IMR-90 (cell line): ENCODE results near the gene ETF1. TPM values are rescaled to one million over a fixed set of nuclear protein-coding genes. Genes with fewer than 3 reads are reported as not detected.

Experiments
- ATAC-seq: fragments of 200-7000 bp; cut with Tn5 transposase; 2 replicates; pipeline ENCODE4 v1.9.1; 2020; ENCODE audit warnings: low read depth, mild to moderate bottlenecking, moderate library complexity
- Bru-seq: library from RNA; stranded (reverse); fragments of 400-500 nt; gene quantifications from one replicate; lab custom pipeline; 2021; lab: Mats Ljungman, UMichigan
- BruChase-seq, 2 experiments: library from RNA; stranded (reverse); fragments of 400-500 nt; gene quantifications; one replicate each; lab custom pipeline; 2021; lab: Mats Ljungman, UMichigan
- BruUV-seq: library from RNA; stranded (reverse); fragments of 400-500 nt; replicated peaks from 2 replicates; lab custom pipeline; 2021; lab: Mats Ljungman, UMichigan
- CTCF ChIA-PET: fragments of 300-600 bp; formaldehyde crosslinking; extraction: SDS; loops from one replicate; lab custom pipeline; 2021; ENCODE audit warnings: antibody characterized with exemption; lab: Yijun Ruan, JAX
- POLR2A ChIA-PET: fragments of 300-600 bp; sonication (Branson Sonifier 250); formaldehyde crosslinking; loops from one replicate; lab custom pipeline; 2022; ENCODE audit warnings: antibody characterized with exemption; ENCODE audit not compliant: unreplicated experiment; lab: Charles Lee
- DNase-seq: peaks from one replicate; pipeline ENCODE4 v3.0.0; 2013
- H2AFZ ChIP-seq: replicated peaks from 2 replicates; pipeline ENCODE3; 2013; ENCODE audit warnings: low read length, mild to moderate bottlenecking; ENCODE audit not compliant: poor library complexity
- H2AK5ac ChIP-seq: 2 replicates; pipeline ENCODE4 v1.6.1; 2013; ENCODE audit warnings: low read depth, low read length, inconsistent platforms
- H2AK9ac ChIP-seq: replicated peaks from 2 replicates; pipeline ENCODE3; 2013; ENCODE audit warnings: mild to moderate bottlenecking, low read depth, low read length, moderate library complexity; ENCODE audit not compliant: poor library complexity
- H2BK120ac ChIP-seq: 2 replicates; pipeline ENCODE4 v1.6.1; 2013; ENCODE audit warnings: low read depth, low read length, inconsistent platforms
- H2BK15ac ChIP-seq: 3 replicates; pipeline ENCODE4 v1.6.1; 2013; ENCODE audit warnings: low read depth, low read length, inconsistent platforms
- H2BK20ac ChIP-seq: 2 replicates; pipeline ENCODE4 v1.6.1; 2013; ENCODE audit warnings: low read depth, mild to moderate bottlenecking, inconsistent platforms, low read length, moderate library complexity
- H2BK5ac ChIP-seq: 2 replicates; pipeline ENCODE4 v1.6.1; 2013; ENCODE audit warnings: mild to moderate bottlenecking, low read depth, low read length, inconsistent platforms; ENCODE audit not compliant: poor library complexity, severe bottlenecking
- H3K14ac ChIP-seq: replicated peaks from 2 replicates; pipeline ENCODE4 v1.6.1; 2013; ENCODE audit warnings: low read depth, low read length, inconsistent platforms
- H3K18ac ChIP-seq: 2 replicates; pipeline ENCODE4 v1.6.1; 2013; ENCODE audit warnings: low read depth, low read length, control low read depth
- H3K23ac ChIP-seq: 2 replicates; pipeline ENCODE4 v1.6.1; 2013; ENCODE audit warnings: low read depth, low read length, inconsistent platforms
- H3K27ac ChIP-seq: 2 replicates; pipeline ENCODE4 v1.5.1; 2013; ENCODE audit warnings: mild to moderate bottlenecking, control low read depth, low read length; ENCODE audit not compliant: insufficient read depth
- H3K27me3 ChIP-seq: 2 replicates; pipeline ENCODE4 v1.6.1; 2013; ENCODE audit warnings: low read length; ENCODE audit not compliant: control insufficient read depth, insufficient read depth
- H3K36me3 ChIP-seq: 2 replicates; pipeline ENCODE4 v1.6.1; 2013; ENCODE audit warnings: low read length, mixed read lengths; ENCODE audit not compliant: control insufficient read depth, insufficient read depth
- H3K4ac ChIP-seq: 2 replicates; pipeline ENCODE4 v1.6.1; 2013; ENCODE audit warnings: low read depth, low read length, inconsistent platforms
- H3K4me1 ChIP-seq: 2 replicates; pipeline ENCODE4 v1.6.1; 2013; ENCODE audit warnings: low read length, mixed read lengths; ENCODE audit not compliant: control insufficient read depth, insufficient read depth
- H3K4me2 ChIP-seq: 2 replicates; pipeline ENCODE4 v1.6.1; 2013; ENCODE audit warnings: low read depth, mild to moderate bottlenecking, control low read depth, low read length, moderate library complexity
- H3K4me3 ChIP-seq: 2 replicates; pipeline ENCODE4 v1.5.1; 2013; ENCODE audit warnings: low read depth, mild to moderate bottlenecking, control low read depth, low read length, moderate library complexity; ENCODE audit not compliant: insufficient read depth
- H3K56ac ChIP-seq: 2 replicates; pipeline ENCODE4 v1.6.1; 2013; ENCODE audit warnings: low read length, inconsistent platforms; ENCODE audit not compliant: insufficient read depth; ENCODE audit errors: extremely low read depth
- H3K79me1 ChIP-seq, 2 experiments: 2 replicates each; pipeline ENCODE4 v1.6.1; 2013; ENCODE audit warnings: low read length in 2 of 2, inconsistent platforms in 1 of 2, low read depth in 1 of 2
- H3K9ac ChIP-seq: 2 replicates; pipeline ENCODE4 v1.6.1; 2013; ENCODE audit warnings: low read depth, low read length, control low read depth
- H3K9me1 ChIP-seq: 2 replicates; pipeline ENCODE4 v1.6.1; 2013; ENCODE audit warnings: low read length, inconsistent platforms; ENCODE audit not compliant: insufficient read depth
- H3K9me3 ChIP-seq: 2 replicates; pipeline ENCODE4 v1.6.1; 2013; ENCODE audit warnings: low read length; ENCODE audit not compliant: control insufficient read depth, insufficient read depth
- H4K20me1 ChIP-seq: 2 replicates; pipeline ENCODE4 v1.6.1; 2013; ENCODE audit warnings: low read length, inconsistent platforms; ENCODE audit not compliant: insufficient read depth
- H4K5ac ChIP-seq: 2 replicates; pipeline ENCODE4 v1.6.1; 2013; ENCODE audit warnings: mild to moderate bottlenecking, low read depth, low read length, control low read depth
- H4K8ac ChIP-seq, 2 experiments: 2 replicates each; pipeline ENCODE4 v1.6.1; 2013; ENCODE audit warnings: low read depth in 2 of 2, low read length in 2 of 2, control low read depth in 1 of 2, inconsistent platforms in 1 of 2
- H4K91ac ChIP-seq: 2 replicates; pipeline ENCODE4 v1.6.1; 2013; ENCODE audit warnings: low read depth, low read length, inconsistent platforms; ENCODE audit not compliant: insufficient read depth
- BHLHE40 ChIP-seq: fragments of 150-350 bp; IDR thresholded peaks from 2 replicates; pipeline ENCODE4 v1.6.1; 2016; ENCODE audit warnings: mild to moderate bottlenecking, low read depth, low read length
- CEBPB ChIP-seq: IDR thresholded peaks from 2 replicates; pipeline ENCODE4 v1.6.1; 2012; ENCODE audit warnings: low read depth, low read length, improper control_type of control experiment
- CHD1 ChIP-seq: IDR thresholded peaks from 2 replicates; pipeline ENCODE4 v1.6.1; 2012; ENCODE audit warnings: low read depth, low read length, improper control_type of control experiment
- FOS ChIP-seq: fragments of 150-350 bp; IDR thresholded peaks from 2 replicates; pipeline ENCODE4 v1.6.1; 2016; ENCODE audit warnings: low read depth, low read length
- MAZ ChIP-seq: IDR thresholded peaks from 2 replicates; pipeline ENCODE4 v1.6.1; 2012; ENCODE audit warnings: low read depth, mild to moderate bottlenecking, low read length, improper control_type of control experiment, moderate library complexity, borderline replicate concordance
- NFE2L2 ChIP-seq: fragments of 150-350 bp; IDR thresholded peaks from 2 replicates; pipeline ENCODE4 v1.6.1; 2016; ENCODE audit warnings: low read depth, mild to moderate bottlenecking, low read length
- POLR2A ChIP-seq: IDR thresholded peaks from 2 replicates; pipeline ENCODE4 v1.6.1; 2012; ENCODE audit warnings: mild to moderate bottlenecking, low read depth, low read length
- RFX5 ChIP-seq: IDR thresholded peaks from 2 replicates; pipeline ENCODE4 v1.8.0; 2012; ENCODE audit warnings: low read depth, mild to moderate bottlenecking, low read length, moderate library complexity
- SMC3 ChIP-seq: fragments of 150-350 bp; IDR thresholded peaks from 2 replicates; pipeline ENCODE4 v1.6.1; 2016; ENCODE audit warnings: low read depth, mild to moderate bottlenecking, antibody characterized with exemption, low read length, moderate library complexity
- USF2 ChIP-seq: fragments of 150-350 bp; IDR thresholded peaks from 2 replicates; pipeline ENCODE4 v1.6.1; 2017; ENCODE audit warnings: mild to moderate bottlenecking, antibody characterized with exemption, low read length, low read depth
- WGBS, 2 experiments: methylation state at CpG; one replicate each; pipeline versions ENCODE4 v1.1.5 to v1.1.7; 2013; ENCODE audit warnings: missing lambda C conversion rate in 2 of 2; ENCODE audit not compliant: insufficient read length in 1 of 2; ENCODE audit errors: extremely low coverage in 2 of 2; 5-methylcytosine and 5-hydroxymethylcytosine counted together
- dilution Hi-C: fragments of 300-500 bp; cut with HindIII; formaldehyde crosslinking; loops from one replicate; pipeline ENCODE4 v1.14.3; 2018; ENCODE audit warnings: low sequenced_read_pairs; ENCODE audit not compliant: unreplicated experiment
- in situ Hi-C: fragments of 300-500 bp; cut with MboI; formaldehyde crosslinking; loops from 3 replicates; pipeline ENCODE4 v1.14.3; 2019; ENCODE audit warnings: low sequenced_read_pairs, inconsistent platforms, mixed read lengths
- intact Hi-C: fragments of 100-400 bp; cut with micrococcal nuclease; formaldehyde crosslinking; loops from 2 replicates; pipeline ENCODE4 v1.10.0; 2022
- long read RNA-seq: library from polyadenylated mRNA; unstranded; transcript quantifications from one replicate; pipeline ENCODE4 v2.0.0, GENCODE V29; 2021; ENCODE audit not compliant: unreplicated experiment
- polyA plus RNA-seq, 3 experiments: library from polyadenylated mRNA; depleted of rRNA; stranded (reverse); fragments of >200 nt; gene quantifications; 2 replicates each; pipeline ENCODE4 v1.2.3, GENCODE V29; 2012; ENCODE audit warnings: low replicate concordance in 1 of 3
- total RNA-seq: library from RNA; depleted of rRNA; stranded (reverse); fragments of >200 nt; gene quantifications from 2 replicates; pipeline ENCODE4 v1.2.3, GENCODE V29; 2012; rRNA removed

ETF1 gene
- total RNA-seq, result 126 and 144 TPM in 2 replicates
- polyA plus RNA-seq (2012; rRNA removed), result 45.4 and 53.2 TPM in 2 replicates
- polyA plus RNA-seq (2012; cell fraction: cytosol; rRNA removed), result 12.4 and 13.0 TPM in 2 replicates
- 9.0 and 49.9 TPM in 2 replicates for polyA plus RNA-seq (2012; cell fraction: nucleus; rRNA removed; ENCODE audit: low replicate concordance)
- Bru-seq, nascent RNA, result percentile 98 among the genes with signal in this experiment
- BruChase-seq, experiment 1, labeled RNA remaining after a 6-hour chase, result percentile 96 among the genes with signal in this experiment
- percentile 94 among the genes with signal in this experiment for BruChase-seq, experiment 2, labeled RNA remaining after a 2-hour chase
- long read RNA-seq, transcript ETF1-201 (11 exons, 3,742 nt), result major isoform, 46 of 68 reads
- long read RNA-seq, partial matches to known transcripts, result 4 of 68 reads
- long read RNA-seq, other reads (novel, unspliced or antisense), result 17 of 68 reads

- dilution Hi-C loops, result no loop called here
- Histone ChIP-seq H3K4me1 (peaks cover 6% of the 10 kb centered on the region), H2BK20ac (peak within 1 kb of the TSS; percentile 82; the same call in 1 of the 2 replicates), H3K4me3 (peak within 1 kb of the TSS; percentile 76), H4K5ac (peak within 1 kb of the TSS; percentile 79), H3K4ac (peak within 1 kb of the TSS; percentile 100), H3K27me3 (no peaks in the 10 kb centered on the region), H2BK5ac (peak within 1 kb of the TSS; percentile 94), H2BK15ac (peak within 1 kb of the TSS; percentile 94; the same call in 2 of the 3 replicates), H3K18ac (peak within 1 kb of the TSS; percentile 87), H2BK120ac (peak within 1 kb of the TSS; percentile 96), H3K9me1 (peaks cover 10% of the 10 kb centered on the region; the same call in 1 of the 2 replicates), H3K14ac (peak within 1 kb of the TSS; percentile 100), H2AFZ (peak within 1 kb of the TSS; percentile 98), H3K4me2 (peak within 1 kb of the TSS; percentile 98), H3K36me3 (no peaks in the 10 kb centered on the region), H2AK5ac (peak within 1 kb of the TSS; percentile 89), H3K27ac (peak within 1 kb of the TSS; percentile 92), H4K91ac (peak within 1 kb of the TSS; percentile 97), H2AK9ac (peak within 1 kb of the TSS; percentile 99), H4K20me1 (peaks cover 40% of the 10 kb centered on the region), H3K79me1 (peaks cover 9 to 53% of the 10 kb centered on the region in 2 experiments; a peak in 3 of 4 replicates), H3K56ac (peak within 1 kb of the TSS; percentile 100), H4K8ac (peak within 1 kb of the TSS; percentile 93 to 99), H3K9ac (peak within 1 kb of the TSS; percentile 91), H3K23ac (peak within 1 kb of the TSS; percentile 100), H3K9me3 (no peaks in the 10 kb centered on the region)
- peak; percentile 100 for TF ChIP-seq CEBPB
- TF ChIP-seq POLR2A, result peak; percentile 92
- 0 out of 2 replicates have a peak, but pooled peaks have one; percentile 29 for TF ChIP-seq BHLHE40
- no peak; the same call in 1 of the 2 replicates for TF ChIP-seq CHD1
- TF ChIP-seq SMC3, result no peak
- 0 out of 2 replicates have a peak, but pooled peaks have one; percentile 6 for TF ChIP-seq NFE2L2
- TF ChIP-seq RFX5, result 0 out of 2 replicates have a peak, but pooled peaks have one; percentile 35
- peak; percentile 95 for TF ChIP-seq USF2
- TF ChIP-seq MAZ, result peak; percentile 100
- no peak for TF ChIP-seq FOS
- ATAC-seq (peak; percentile 93), DNase-seq (peak; percentile 99)
- POLR2A ChIA-PET, result interaction anchor here (2.3 kb wide), 1 partner anchor 78 kb away, joined by 7 read pairs; the partner anchor contains the start of gene EGR1
- intact Hi-C loops, result loop anchor here (1.0 kb wide), 1 partner anchor 79 kb away; no protein-coding TSS in a partner anchor
- in situ Hi-C loops, result no loop called here
- CTCF ChIA-PET, result interaction anchor here (0.7 to 1.3 kb wide), 5 partner anchors 10 to 729 kb away, joined by 3 read pairs; no protein-coding TSS in a partner anchor
- no TSS peak for BruUV-seq
- 4% methylated on average over 13 of the region's 70 CpGs; no CpG with 5 or more reads in 1 of the 2 experiments for WGBS, 2 experiments
Measured at GRCh38 chr5:138542956-138543729, at the start of gene ETF1. Gene ETF1, minus strand, starts transcription at chr5:138543236. Its CDS starts 318 bp downstream, at chr5:138542918.
